OCI-LY1 (cell line): Measurements from ENCODE around the gene ZNF548.

ENCODE experiments used
- H2AFZ ChIP-seq: fragments of 200-600 bp; sonication (generic), shearing (Covaris generic); 2 replicates; pipeline ENCODE4 v1.6.0; 2014; ENCODE audit warnings: antibody characterized with exemption, mild to moderate bottlenecking, low read length
- H3F3A ChIP-seq: fragments of 200-600 bp; sonication (generic), shearing (Covaris generic); 2 replicates; pipeline ENCODE4 v1.6.0; 2014; ENCODE audit warnings: mild to moderate bottlenecking, antibody characterized with exemption, low read length, moderate library complexity; ENCODE audit not compliant: insufficient read depth
- H3K27ac ChIP-seq: fragments of 200-600 bp; sonication (generic); 2 replicates; pipeline ENCODE4 v1.5.1; 2014; ENCODE audit warnings: low read length, mixed run types, mild to moderate bottlenecking, low read depth; ENCODE audit not compliant: poor library complexity, severe bottlenecking
- H3K27me3 ChIP-seq: fragments of 200-600 bp; sonication (generic); 2 replicates; pipeline ENCODE4 v1.6.0; 2014; ENCODE audit warnings: antibody characterized with exemption, mild to moderate bottlenecking, low read length, moderate library complexity; ENCODE audit not compliant: insufficient read depth
- H3K36me3 ChIP-seq: fragments of 200-600 bp; sonication (generic); 2 replicates; pipeline ENCODE4 v1.6.1; 2014; ENCODE audit warnings: mild to moderate bottlenecking, antibody characterized with exemption, low read length, moderate library complexity, mixed read lengths; ENCODE audit not compliant: insufficient read depth
- H3K4me1 ChIP-seq: fragments of 200-600 bp; sonication (generic); 2 replicates; pipeline ENCODE4 v1.5.1; 2014; ENCODE audit warnings: mild to moderate bottlenecking, low read length, moderate library complexity; ENCODE audit not compliant: insufficient read depth, severe bottlenecking
- H3K4me2 ChIP-seq: fragments of 200-600 bp; sonication (generic), shearing (Covaris generic); 2 replicates; pipeline ENCODE4 v1.6.1; 2014; ENCODE audit warnings: low read length
- H3K4me3 ChIP-seq: fragments of 200-600 bp; sonication (generic); 2 replicates; pipeline ENCODE4 v1.5.1; 2014; ENCODE audit warnings: low read length, low read depth, mild to moderate bottlenecking, mixed read lengths; ENCODE audit not compliant: poor library complexity, severe bottlenecking
- H3K79me2 ChIP-seq: fragments of 200-600 bp; shearing (Covaris generic); 2 replicates; pipeline ENCODE4 v1.6.1; 2016; ENCODE audit warnings: mixed run types, low read length, mixed read lengths; ENCODE audit not compliant: insufficient read depth
- H3K9ac ChIP-seq: fragments of 200-600 bp; sonication (generic), shearing (Covaris generic); 2 replicates; pipeline ENCODE4 v1.6.1; 2014; ENCODE audit warnings: mild to moderate bottlenecking, low read length, mixed read lengths
- H3K9me2 ChIP-seq: fragments of 200-600 bp; sonication (generic), shearing (Covaris generic); 2 replicates; pipeline ENCODE4 v1.6.1; 2014; ENCODE audit warnings: low read depth, mild to moderate bottlenecking, low read length, mixed read lengths
- H3K9me3 ChIP-seq: fragments of 200-600 bp; shearing (Covaris generic); 2 replicates; pipeline ENCODE4 v1.6.1; 2014; ENCODE audit warnings: low read length, mixed read lengths
- H4K20me1 ChIP-seq: fragments of 200-600 bp; sonication (generic), shearing (Covaris generic); 2 replicates; pipeline ENCODE4 v1.6.0; 2016; ENCODE audit warnings: mild to moderate bottlenecking, low read length; ENCODE audit not compliant: insufficient read depth
- EZH2 ChIP-seq: fragments of 200-600 bp; sonication (generic), shearing (Covaris generic); IDR thresholded peaks from 2 replicates; pipeline ENCODE4 v1.8.0; 2017; ENCODE audit warnings: borderline replicate concordance, mixed run types, mild to moderate bottlenecking, antibody characterized with exemption, low read length, moderate library complexity, mixed read lengths
- TF ChIP-seq, protein P1 (sequence below): fragments of 200-600 bp; sonication (generic), shearing (Covaris generic); IDR thresholded peaks from 2 replicates; pipeline ENCODE4 v1.5.1; 2017; ENCODE audit warnings: mild to moderate bottlenecking, antibody characterized with exemption, low read length, moderate library complexity, mixed read lengths

Gene ZNF548

DNA sequence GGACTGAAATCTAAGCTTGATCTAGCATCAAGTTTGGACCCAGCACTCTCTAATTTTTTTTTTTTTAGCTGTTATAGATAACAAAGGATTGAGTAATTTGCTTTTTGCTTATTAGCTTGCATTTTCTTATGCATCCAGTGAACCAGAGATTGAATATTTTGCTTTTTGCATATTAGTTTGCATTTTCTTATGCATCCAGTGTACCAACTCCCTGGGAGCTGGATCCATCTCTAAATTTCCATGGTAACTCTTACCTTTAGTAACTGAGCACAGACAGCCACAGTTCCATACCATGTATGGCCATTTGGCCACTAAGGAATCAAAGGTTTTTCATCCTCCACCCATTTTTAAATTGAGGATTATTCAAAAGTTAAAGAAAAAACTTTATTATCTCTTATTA lies 8.7 kb upstream of the ZNF548 start:
- H3K4me2 ChIP-seq: no peak overlapping the region

DNA sequence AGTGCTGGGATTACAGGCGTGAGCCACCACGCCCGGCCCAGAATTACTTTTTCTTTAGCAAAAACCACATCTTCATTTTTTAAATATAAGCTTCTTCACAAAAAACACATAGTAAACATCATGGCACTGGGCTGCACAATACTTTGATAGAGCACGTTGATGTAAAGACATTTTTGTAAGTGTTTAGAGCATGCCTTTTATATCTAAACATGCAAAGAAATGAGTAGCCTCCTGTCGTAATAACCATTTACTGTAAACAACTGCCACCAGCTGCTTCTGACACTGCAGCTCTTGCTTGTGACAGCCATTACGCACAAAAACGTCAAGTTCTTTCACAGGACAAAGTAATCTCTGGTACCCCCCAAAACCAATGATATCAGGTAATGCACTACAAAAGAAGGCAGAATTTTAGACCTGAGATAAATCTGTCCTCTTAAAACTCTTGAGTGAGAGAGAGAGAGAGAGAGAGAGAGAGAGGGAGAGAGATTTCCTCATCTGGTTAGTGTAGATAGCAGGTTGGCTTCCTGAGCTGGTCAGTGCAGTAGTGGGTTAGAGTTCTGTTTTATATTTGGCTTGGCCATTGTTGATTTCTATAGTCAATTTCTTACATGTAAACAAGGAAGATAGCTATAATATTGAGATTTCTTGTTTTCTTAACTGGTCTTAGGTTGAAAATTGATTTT lies 6.7 kb upstream of the ZNF548 start:
- Histone ChIP-seq H3K4me2 (no peak overlapping the region), H3K9me3 (peaks cover 32% of the 10 kb centered on the region), H3K4me1 (no peaks in the 10 kb centered on the region), H3K36me3 (peaks cover 6% of the 10 kb centered on the region), H3K9me2 (no peaks in the 10 kb centered on the region), H3K27me3 (no peaks in the 10 kb centered on the region), H3F3A (no peaks in the 10 kb centered on the region), H3K9ac (no peak overlapping the region), H3K4me3 (no peak overlapping the region), H3K79me2 (no peaks in the 10 kb centered on the region), H3K27ac (no peak overlapping the region), H2AFZ (no peak overlapping the region), H4K20me1 (no peaks in the 10 kb centered on the region)
- TF ChIP-seq, protein P1, sequence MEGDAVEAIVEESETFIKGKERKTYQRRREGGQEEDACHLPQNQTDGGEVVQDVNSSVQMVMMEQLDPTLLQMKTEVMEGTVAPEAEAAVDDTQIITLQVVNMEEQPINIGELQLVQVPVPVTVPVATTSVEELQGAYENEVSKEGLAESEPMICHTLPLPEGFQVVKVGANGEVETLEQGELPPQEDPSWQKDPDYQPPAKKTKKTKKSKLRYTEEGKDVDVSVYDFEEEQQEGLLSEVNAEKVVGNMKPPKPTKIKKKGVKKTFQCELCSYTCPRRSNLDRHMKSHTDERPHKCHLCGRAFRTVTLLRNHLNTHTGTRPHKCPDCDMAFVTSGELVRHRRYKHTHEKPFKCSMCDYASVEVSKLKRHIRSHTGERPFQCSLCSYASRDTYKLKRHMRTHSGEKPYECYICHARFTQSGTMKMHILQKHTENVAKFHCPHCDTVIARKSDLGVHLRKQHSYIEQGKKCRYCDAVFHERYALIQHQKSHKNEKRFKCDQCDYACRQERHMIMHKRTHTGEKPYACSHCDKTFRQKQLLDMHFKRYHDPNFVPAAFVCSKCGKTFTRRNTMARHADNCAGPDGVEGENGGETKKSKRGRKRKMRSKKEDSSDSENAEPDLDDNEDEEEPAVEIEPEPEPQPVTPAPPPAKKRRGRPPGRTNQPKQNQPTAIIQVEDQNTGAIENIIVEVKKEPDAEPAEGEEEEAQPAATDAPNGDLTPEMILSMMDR: no peak
- no peak for TF ChIP-seq EZH2

More for the DNA sequence above, 8.7 kb upstream of the ZNF548 start:
- no peaks in the 10 kb centered on the region for H3K27me3 ChIP-seq
- no peaks in the 10 kb centered on the region for H3K79me2 ChIP-seq
- peaks cover 42% of the 10 kb centered on the region for H3K9me3 ChIP-seq
- no peaks in the 10 kb centered on the region for H3K9me2 ChIP-seq
- H3K4me3 ChIP-seq: no peak overlapping the region
- H2AFZ ChIP-seq: no peak overlapping the region
- H3K27ac ChIP-seq: no peak overlapping the region
- H4K20me1 ChIP-seq: no peaks in the 10 kb centered on the region
- no peaks in the 10 kb centered on the region for H3F3A ChIP-seq
- TF ChIP-seq, protein P1: no peak
- TF ChIP-seq EZH2: no peak
- no peaks in the 10 kb centered on the region for H3K4me1 ChIP-seq
- no peak overlapping the region for H3K9ac ChIP-seq
- H3K36me3 ChIP-seq: peaks cover 26% of the 10 kb centered on the region

DNA sequence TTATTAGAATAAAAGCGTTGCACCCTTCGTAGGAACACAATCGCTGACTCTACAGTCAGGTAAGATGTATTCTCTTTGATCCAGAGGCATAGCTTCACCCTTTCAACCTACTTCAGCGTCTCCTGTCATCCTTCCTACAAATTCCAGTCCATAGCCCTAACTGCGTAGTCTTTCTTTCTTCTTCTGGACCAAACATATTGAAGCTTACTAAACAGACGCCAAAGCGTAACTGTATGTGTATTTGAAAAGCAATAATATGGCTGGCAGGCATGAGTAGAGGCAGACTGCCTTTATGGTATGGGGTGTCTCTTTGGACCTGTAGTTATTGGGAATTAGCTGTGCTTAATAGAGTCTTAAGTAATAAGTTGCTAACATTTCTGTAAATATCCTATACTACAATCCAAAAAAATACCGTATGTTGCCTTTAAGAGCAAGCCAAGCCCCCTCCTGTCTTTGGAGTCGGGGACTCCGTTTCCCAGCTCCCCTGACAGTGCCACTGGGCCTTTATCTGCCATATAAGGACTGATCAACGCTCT lies 392 bp upstream of the ZNF548 start:
- peaks cover 22% of the 10 kb centered on the region for H3K9me3 ChIP-seq
- H3K4me1 ChIP-seq: peaks cover 16% of the 10 kb centered on the region
- peak overlapping the region; percentile 85 for H3K4me2 ChIP-seq
- peak overlapping the region; percentile 90 for H3K4me3 ChIP-seq
- peak overlapping the region; percentile 29 for H3K27ac ChIP-seq
- peaks cover 20% of the 10 kb centered on the region for H3K36me3 ChIP-seq
- no peaks in the 10 kb centered on the region for H3F3A ChIP-seq
- TF ChIP-seq, protein P1: no peak
- no peak for TF ChIP-seq EZH2
- peaks cover 25% of the 10 kb centered on the region for H3K79me2 ChIP-seq
- H3K9me2 ChIP-seq: no peaks in the 10 kb centered on the region
- H2AFZ ChIP-seq: peak overlapping the region; percentile 88; the same call in 1 of the 2 replicates
- no peaks in the 10 kb centered on the region for H4K20me1 ChIP-seq
- H3K9ac ChIP-seq: peak overlapping the region; percentile 44
- H3K27me3 ChIP-seq: no peaks in the 10 kb centered on the region
